IgD-negative memory B cell (primary cell): Measurements from ENCODE around the gene PRSS38. TPM values are rescaled to one million over a fixed set of nuclear protein-coding genes. Genes with fewer than 3 reads are reported as not detected.
"Not testable (repeated sequence)": the region's sequence is repeated elsewhere in the genome, so short reads cannot be mapped to it uniquely, and the experiment has no call there.

Experiments used
- H3K27ac Mint-ChIP-seq, 3 donors: one replicate each; pipeline ENCODE4 v1.8.0; 2020 to 2022; ENCODE audit warnings: mild to moderate bottlenecking in 3 of 3, mixed read lengths in 3 of 3, moderate library complexity in 1 of 3
- H3K27me3 Mint-ChIP-seq: one replicate; pipeline ENCODE4 v1.8.0; 2021; ENCODE audit warnings: mixed read lengths
- H3K36me3 Mint-ChIP-seq: one replicate; pipeline ENCODE4 v1.8.0; 2020; ENCODE audit warnings: mild to moderate bottlenecking, mixed read lengths
- H3K4me1 Mint-ChIP-seq, 3 donors: one replicate each; pipeline ENCODE4 v1.8.0; 2020 to 2022; ENCODE audit warnings: mixed read lengths in 3 of 3, mild to moderate bottlenecking in 1 of 3
- H3K4me3 Mint-ChIP-seq, 4 donors: one replicate each; pipeline ENCODE4 v1.8.0; 2020 to 2022; ENCODE audit warnings: mild to moderate bottlenecking in 4 of 4, mixed read lengths in 4 of 4, moderate library complexity in 3 of 4
- H3K9me3 Mint-ChIP-seq, 3 donors: one replicate each; pipeline ENCODE4 v1.8.0; 2020 to 2021; ENCODE audit warnings: mixed read lengths in 3 of 3, mild to moderate bottlenecking in 1 of 3
- polyA plus RNA-seq: library from polyadenylated mRNA; unstranded; fragments of 300-500 nt; fragmentation: Illumina TruSeq; gene quantifications from one replicate; pipeline ENCODE4 v1.2.3, GENCODE V29; 2021

The PRSS38 gene
- polyA plus RNA-seq, 1 donor from 2014 or later = not detected

GRCh38 chr1:227838181-227838580, 22.7 kb downstream of the PRSS38 start:
- Mint-ChIP-seq H3K27ac (no peak overlapping the region), H3K4me1 (no peaks in the 10 kb centered on the region), H3K9me3 (peaks cover 0 to 5% (median 2%) of the 10 kb centered on the region in 3 donors), H3K27me3 (peaks cover 3% of the 10 kb centered on the region), H3K4me3 (no peak overlapping the region), H3K36me3 (peaks cover 1% of the 10 kb centered on the region)

- H3K27me3 Mint-ChIP-seq = peaks cover 3% of the 10 kb centered on the region
- peaks cover 1% of the 10 kb centered on the region for H3K36me3 Mint-ChIP-seq
- no peaks in the 10 kb centered on the region for H3K4me1 Mint-ChIP-seq
- no peaks in the 10 kb centered on the region for H3K9me3 Mint-ChIP-seq
- no peak overlapping the region for H3K27ac Mint-ChIP-seq
- H3K4me3 Mint-ChIP-seq = no peak overlapping the region
These were observed 25.6 kb downstream of the PRSS38 start for GRCh38 chr1:227841096-227841495.

- no peak overlapping the region for H3K4me3 Mint-ChIP-seq
- peaks cover 2% of the 10 kb centered on the region for H3K27me3 Mint-ChIP-seq
- peaks cover 1% of the 10 kb centered on the region for H3K36me3 Mint-ChIP-seq
- peak overlapping the region in 1 of 3 donors; percentile 11 for H3K27ac Mint-ChIP-seq
- peaks cover 1 to 11% (median 8%) of the 10 kb centered on the region in 3 donors for H3K9me3 Mint-ChIP-seq
- no peaks in the 10 kb centered on the region for H3K4me1 Mint-ChIP-seq
These were observed 29.1 kb downstream of the PRSS38 start for GRCh38 chr1:227844320-227845146.

- Mint-ChIP-seq H3K27me3 (peaks cover 2% of the 10 kb centered on the region), H3K9me3 (peaks cover 1 to 11% (median 8%) of the 10 kb centered on the region in 3 donors), H3K4me3 (no peak overlapping the region), H3K27ac (peak overlapping the region in 1 of 3 donors; percentile 11), H3K36me3 (peaks cover 1% of the 10 kb centered on the region), H3K4me1 (no peaks in the 10 kb centered on the region)
These were observed 29.6 kb downstream of the PRSS38 start for GRCh38 chr1:227845147-227845458.

- peak overlapping the region in 1 of 3 donors; percentile 11 for H3K27ac Mint-ChIP-seq
- peaks cover 1 to 11% (median 8%) of the 10 kb centered on the region in 3 donors for H3K9me3 Mint-ChIP-seq
- no peak overlapping the region for H3K4me3 Mint-ChIP-seq
- H3K4me1 Mint-ChIP-seq = no peaks in the 10 kb centered on the region
- H3K27me3 Mint-ChIP-seq = peaks cover 2% of the 10 kb centered on the region
- H3K36me3 Mint-ChIP-seq = peaks cover 1% of the 10 kb centered on the region
These were observed 30.0 kb downstream of the PRSS38 start for GRCh38 chr1:227845519-227845918.

GRCh38 chr1:227846265-227846858, 30.9 kb downstream of the PRSS38 start:
- H3K27ac Mint-ChIP-seq = no peak overlapping the region
- no peak overlapping the region for H3K4me3 Mint-ChIP-seq
- H3K4me1 Mint-ChIP-seq = no peaks in the 10 kb centered on the region
- H3K36me3 Mint-ChIP-seq = peaks cover 1% of the 10 kb centered on the region
- no peaks in the 10 kb centered on the region for H3K27me3 Mint-ChIP-seq
- H3K9me3 Mint-ChIP-seq = peaks cover 1 to 11% (median 8%) of the 10 kb centered on the region in 3 donors

- peaks cover 1 to 11% (median 8%) of the 10 kb centered on the region in 3 donors for H3K9me3 Mint-ChIP-seq
- not testable (repeated sequence) for H3K36me3 Mint-ChIP-seq, H3K27me3 Mint-ChIP-seq, H3K27ac Mint-ChIP-seq, H3K4me3 Mint-ChIP-seq, H3K4me1 Mint-ChIP-seq
These were observed 31.6 kb downstream of the PRSS38 start for GRCh38 chr1:227847046-227847445.

- Mint-ChIP-seq H3K36me3 (peaks cover 3% of the 10 kb centered on the region), H3K9me3 (peaks cover 1 to 11% (median 8%) of the 10 kb centered on the region in 3 donors), H3K27me3 (peaks cover 4% of the 10 kb centered on the region), H3K27ac (no peak overlapping the region), H3K4me3 (no peak overlapping the region), H3K4me1 (no peaks in the 10 kb centered on the region)
These were observed 33.0 kb downstream of the PRSS38 start for GRCh38 chr1:227848430-227848932.

- Mint-ChIP-seq H3K27ac (peak overlapping the region in 1 of 3 donors; percentile 76), H3K4me1 (no peaks in the 10 kb centered on the region), H3K27me3 (peaks cover 4% of the 10 kb centered on the region), H3K36me3 (peaks cover 3% of the 10 kb centered on the region), H3K9me3 (peaks cover 1 to 11% (median 8%) of the 10 kb centered on the region in 3 donors), H3K4me3 (no peak overlapping the region)
These were observed 33.8 kb downstream of the PRSS38 start for GRCh38 chr1:227849251-227849650.

- peaks cover 4% of the 10 kb centered on the region for H3K27me3 Mint-ChIP-seq
- H3K4me3 Mint-ChIP-seq = no peak overlapping the region
- H3K27ac Mint-ChIP-seq = no peak overlapping the region
- H3K4me1 Mint-ChIP-seq = no peaks in the 10 kb centered on the region
- peaks cover 5% of the 10 kb centered on the region for H3K36me3 Mint-ChIP-seq
- H3K9me3 Mint-ChIP-seq = peaks cover 0 to 1% (median 0%) of the 10 kb centered on the region in 3 donors
These were observed 38.7 kb downstream of the PRSS38 start for GRCh38 chr1:227854189-227854588.

- Mint-ChIP-seq H3K4me1 (no peaks in the 10 kb centered on the region), H3K9me3 (no peaks in the 10 kb centered on the region), H3K27me3 (peaks cover 4% of the 10 kb centered on the region), H3K4me3 (no peak overlapping the region), H3K27ac (no peak overlapping the region), H3K36me3 (peaks cover 6% of the 10 kb centered on the region)
These were observed 40.2 kb downstream of the PRSS38 start for GRCh38 chr1:227855687-227856086.

- Mint-ChIP-seq H3K36me3 (peaks cover 6% of the 10 kb centered on the region), H3K27me3 (peaks cover 4% of the 10 kb centered on the region), H3K4me1 (no peaks in the 10 kb centered on the region), H3K27ac (no peak overlapping the region), H3K4me3 (no peak overlapping the region), H3K9me3 (no peaks in the 10 kb centered on the region)
These were observed 40.8 kb downstream of the PRSS38 start for GRCh38 chr1:227856147-227856858.

- Mint-ChIP-seq H3K27me3 (peaks cover 9% of the 10 kb centered on the region), H3K36me3 (peaks cover 7% of the 10 kb centered on the region), H3K4me1 (peaks cover 0 to 5% (median 3%) of the 10 kb centered on the region in 3 donors), H3K4me3 (no peak overlapping the region), H3K27ac (no peak overlapping the region), H3K9me3 (peaks cover 5 to 13% (median 6%) of the 10 kb centered on the region in 3 donors)
These were observed 49.4 kb downstream of the PRSS38 start for GRCh38 chr1:227864882-227865281.

- H3K27me3 Mint-ChIP-seq = peaks cover 25% of the 10 kb centered on the region
- peaks cover 5% of the 10 kb centered on the region for H3K36me3 Mint-ChIP-seq
- H3K4me1 Mint-ChIP-seq = peaks cover 0 to 8% (median 5%) of the 10 kb centered on the region in 3 donors
- no peak overlapping the region for H3K27ac Mint-ChIP-seq
- peaks cover 5 to 18% (median 10%) of the 10 kb centered on the region in 3 donors for H3K9me3 Mint-ChIP-seq
- H3K4me3 Mint-ChIP-seq = no peak overlapping the region
These were observed 53.9 kb downstream of the PRSS38 start for GRCh38 chr1:227869279-227869842.

- Mint-ChIP-seq H3K9me3 (peaks cover under 1 to 14% (median 5%) of the 10 kb centered on the region in 3 donors), H3K4me1 (peaks cover 0 to 8% (median 5%) of the 10 kb centered on the region in 3 donors), H3K4me3 (no peak overlapping the region), H3K36me3 (peaks cover 5% of the 10 kb centered on the region), H3K27me3 (peaks cover 27% of the 10 kb centered on the region), H3K27ac (no peak overlapping the region)
These were observed 54.4 kb downstream of the PRSS38 start for GRCh38 chr1:227869851-227870305.
